Spleen (tissue), 7 donors: ENCODE data around the gene HSP90B1.

Experiments
- POLR2A ChIP-seq, 3 donors: fragments of 450-650 bp; IDR thresholded peaks; one replicate each; pipeline ENCODE4 v1.5.1; 2017; ENCODE audit warnings: antibody characterized with exemption in 3 of 3, mild to moderate bottlenecking in 1 of 3
- POLR2AphosphoS5 ChIP-seq, 3 donors: sonication (generic); formaldehyde crosslinking; IDR thresholded peaks; one replicate each; pipeline ENCODE4 v1.5.1; 2017; ENCODE audit warnings: antibody characterized with exemption in 3 of 3
- TF ChIP-seq, protein P1 (sequence below), 11 experiments: fragments of 200-600 bp in 7 of 11; fragments of 450-650 bp in 4 of 11; sonication (generic) in 4 of 11; IDR thresholded peaks in 8 of 11; conservative IDR thresholded peaks in 3 of 11; 1 replicate in 7 of 11; 2 replicates in 4 of 11; pipeline versions ENCODE4 v1.4.0 to v1.8.0; 2016 to 2021; ENCODE audit warnings: antibody characterized with exemption in 11 of 11, inconsistent platforms in 4 of 11, mild to moderate bottlenecking in 1 of 11
- donor health status: DM: no; HTN: no; CAD: no; lungs with moderate emphysema.
- donor health status: DM: no; HTN: no; CAD: no.
- donor health status: DM: no; HTN: no; CAD: no.

DNA sequence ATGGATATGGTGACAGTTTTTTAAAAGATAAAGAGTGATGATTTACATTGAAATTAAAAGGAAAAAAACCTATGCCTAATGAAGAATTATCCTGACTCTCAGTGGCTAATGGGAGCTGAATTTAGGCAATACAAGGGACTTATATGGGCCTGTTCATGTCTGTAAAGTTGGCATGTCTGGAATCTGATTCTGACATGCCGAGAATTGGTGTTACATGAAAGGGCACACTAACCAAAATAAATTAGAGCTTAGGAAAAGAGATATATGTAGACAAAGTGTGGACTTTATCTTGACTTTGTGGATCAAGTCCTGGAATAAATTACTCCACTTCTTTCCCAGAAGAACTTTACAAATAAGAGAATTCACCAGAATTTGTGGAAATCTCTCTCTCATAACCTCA, 36.5 kb downstream of the HSP90B1 start:
- TF ChIP-seq, protein P1, sequence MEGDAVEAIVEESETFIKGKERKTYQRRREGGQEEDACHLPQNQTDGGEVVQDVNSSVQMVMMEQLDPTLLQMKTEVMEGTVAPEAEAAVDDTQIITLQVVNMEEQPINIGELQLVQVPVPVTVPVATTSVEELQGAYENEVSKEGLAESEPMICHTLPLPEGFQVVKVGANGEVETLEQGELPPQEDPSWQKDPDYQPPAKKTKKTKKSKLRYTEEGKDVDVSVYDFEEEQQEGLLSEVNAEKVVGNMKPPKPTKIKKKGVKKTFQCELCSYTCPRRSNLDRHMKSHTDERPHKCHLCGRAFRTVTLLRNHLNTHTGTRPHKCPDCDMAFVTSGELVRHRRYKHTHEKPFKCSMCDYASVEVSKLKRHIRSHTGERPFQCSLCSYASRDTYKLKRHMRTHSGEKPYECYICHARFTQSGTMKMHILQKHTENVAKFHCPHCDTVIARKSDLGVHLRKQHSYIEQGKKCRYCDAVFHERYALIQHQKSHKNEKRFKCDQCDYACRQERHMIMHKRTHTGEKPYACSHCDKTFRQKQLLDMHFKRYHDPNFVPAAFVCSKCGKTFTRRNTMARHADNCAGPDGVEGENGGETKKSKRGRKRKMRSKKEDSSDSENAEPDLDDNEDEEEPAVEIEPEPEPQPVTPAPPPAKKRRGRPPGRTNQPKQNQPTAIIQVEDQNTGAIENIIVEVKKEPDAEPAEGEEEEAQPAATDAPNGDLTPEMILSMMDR (IDR thresholded peaks at IDR 0.05 in 8 of 11, conservative IDR thresholded peaks at IDR 0.05 in 3 of 11): no peak
- no peak for TF ChIP-seq POLR2A (IDR thresholded peaks at IDR 0.05)
- TF ChIP-seq POLR2AphosphoS5 (IDR thresholded peaks at IDR 0.05): no peak
